Occipital lobe (tissue), 3 donors: ENCODE measurements around the gene GRIA4. TPM values are rescaled to one million over a fixed set of nuclear protein-coding genes. Genes with fewer than 3 reads are reported as not detected.
"Not testable (repeated sequence)": the region's sequence is repeated elsewhere in the genome, so short reads cannot be mapped to it uniquely, and the experiment has no call there.

ENCODE experiments used
- DNase-seq: peaks from one replicate; lab custom pipeline; 2025; lab: John Stamatoyannopoulos, UW
- small RNA-seq: library from RNA; depleted of rRNA; stranded (forward); fragments of <200 nt; gene quantifications from one replicate; pipeline ENCODE3, GENCODE V24; 2014
- total RNA-seq: library from RNA; depleted of rRNA; stranded (reverse); fragments of >200 nt; gene quantifications from one replicate; pipeline ENCODE4 v1.2.3, GENCODE V29; 2014

Gene GRIA4
- total RNA-seq, 1 donor from 2014 or later, result 86.3 TPM

- DNase-seq, result no peak
Measured at GRCh38 chr11:105991888-105992287, 382.0 kb downstream of the GRIA4 start.

- DNase-seq, result no peak
Measured at GRCh38 chr11:106001304-106002012, 391.6 kb downstream of the GRIA4 start.

GRCh38 chr11:106003094-106003493 is 393.2 kb downstream of the GRIA4 start:
- DNase-seq, result not testable (repeated sequence)

- DNase-seq, result no peak
Measured at GRCh38 chr11:106011481-106011880, 401.6 kb downstream of the GRIA4 start.

GRCh38 chr11:106012744-106013143 is 402.9 kb downstream of the GRIA4 start:
- DNase-seq, result peak; percentile 37

- no peak for DNase-seq
Measured at GRCh38 chr11:106014035-106014434, 404.2 kb downstream of the GRIA4 start.

GRCh38 chr11:106014620-106015019 is 404.7 kb downstream of the GRIA4 start:
- no peak for DNase-seq

GRCh38 chr11:106015066-106015465 is 405.2 kb downstream of the GRIA4 start:
- DNase-seq, result no peak

- no peak for DNase-seq
Measured at GRCh38 chr11:106017093-106017492, 407.2 kb downstream of the GRIA4 start.

GRCh38 chr11:106021181-106021966 is 411.5 kb downstream of the GRIA4 start:
- no peak for DNase-seq

- DNase-seq, result peak; percentile 99
Measured at GRCh38 chr11:106021967-106022794, 412.3 kb downstream of the GRIA4 start, which contains the start of gene MSANTD4. Gene MSANTD4 (minus strand): TSS chr11:106022240. CDS start chr11:106010917, 11,323 bp downstream.

- DNase-seq, result no peak
Measured at GRCh38 chr11:106022795-106023275, 413.0 kb downstream of the GRIA4 start.

GRCh38 chr11:106030609-106031008 is 420.7 kb downstream of the GRIA4 start:
- no peak for DNase-seq

- DNase-seq, result no peak
Measured at GRCh38 chr11:106031202-106031810, 421.4 kb downstream of the GRIA4 start.

Small RNA genes lying within 50 kb of the gene (small RNA-seq; reads per million reads assigned to genes)
- gene RNU4-55P (not detected), gene RNU6-277P (not detected)
